ENCODE data around the gene TRAF1.

GRCh38 chr9:120916588-120916987 lies 10.0 kb downstream of the TRAF1 start:
- TF ChIP-seq CTCF (IDR thresholded peaks at IDR 0.05) (no peak), POLR2A (IDR thresholded peaks at IDR 0.05) (no peak), POLR2AphosphoS5 (IDR thresholded peaks at IDR 0.05) (peak in 2 of 3 donors; percentile 58 to 69), EP300 (IDR thresholded peaks at IDR 0.05; ENCODE audit: low read depth) (peak; percentile 67)
